ENCODE data around the gene CSRNP3.

Gene CSRNP3

GRCh38 chr2:165693838-165694237, 224.3 kb downstream of the CSRNP3 start:
- no peak for DNase-seq

- DNase-seq: no peak
Measured at GRCh38 chr2:165697748-165698443, 228.4 kb downstream of the CSRNP3 start.

- DNase-seq: no peak
Measured at GRCh38 chr2:165698444-165698884, 229.0 kb downstream of the CSRNP3 start.

- DNase-seq: no peak
Measured at GRCh38 chr2:165699946-165700345, 230.4 kb downstream of the CSRNP3 start.

- no peak for DNase-seq
Measured at GRCh38 chr2:165700531-165700930, 231.0 kb downstream of the CSRNP3 start.

- no peak for DNase-seq
Measured at GRCh38 chr2:165701147-165701546, 231.6 kb downstream of the CSRNP3 start.

GRCh38 chr2:165706960-165707487, 237.5 kb downstream of the CSRNP3 start:
- no peak for DNase-seq

GRCh38 chr2:165716091-165716490, 246.6 kb downstream of the CSRNP3 start:
- no peak for DNase-seq

- DNase-seq: no peak
Measured at GRCh38 chr2:165718610-165719210, 249.2 kb downstream of the CSRNP3 start.

GRCh38 chr2:165720511-165720910, 251.0 kb downstream of the CSRNP3 start:
- DNase-seq: no peak

GRCh38 chr2:165725421-165725820, 255.9 kb downstream of the CSRNP3 start:
- DNase-seq: no peak
